ENCODE data around the gene NFIC.

The NFIC gene

DNA sequence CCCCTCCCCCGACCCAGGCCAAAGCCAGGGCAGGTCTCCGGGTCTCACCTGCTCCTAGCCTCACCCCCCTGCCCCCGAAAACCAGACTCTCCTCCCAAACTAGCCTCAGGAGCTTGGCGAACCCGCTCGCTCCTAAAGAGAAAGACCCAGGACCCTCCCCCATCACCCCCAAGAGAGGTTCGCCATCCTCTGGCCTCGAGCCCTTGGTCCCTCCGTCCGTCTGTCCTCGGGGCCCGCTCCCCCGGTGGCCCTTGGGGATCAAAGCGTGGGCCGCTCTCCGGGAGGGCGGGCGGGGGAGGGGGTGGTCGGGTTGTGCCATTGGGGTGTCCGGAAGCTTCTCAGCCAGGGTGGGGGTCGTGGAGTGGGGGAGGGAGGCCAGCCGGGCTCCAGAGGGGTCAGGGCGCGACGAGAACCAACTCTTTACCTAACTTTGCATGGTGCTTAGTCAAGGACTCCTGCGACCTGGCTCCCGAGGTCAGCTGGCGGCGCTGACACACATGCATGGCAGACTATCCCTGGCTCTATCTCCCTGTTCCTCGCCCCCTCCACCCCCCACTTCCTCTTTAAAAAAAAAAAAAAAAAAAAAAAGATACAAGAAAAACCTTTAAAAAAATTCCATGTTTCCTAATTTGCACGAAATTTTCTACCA, 98.3 kb downstream of the NFIC start:
- Histone ChIP-seq H3K79me2 (ENCODE audit: control insufficient read depth, low read length) (no peaks in the 10 kb centered on the region), H3F3A (ENCODE audit: control insufficient read depth, insufficient read depth) (no peaks in the 10 kb centered on the region), H4K20me1 (ENCODE audit: control insufficient read depth, insufficient read depth, low read depth, low read length) (no peaks in the 10 kb centered on the region), H3K9me3 (ENCODE audit: control insufficient read depth, insufficient read depth, low read length) (0 out of 2 replicates have a peak, but pooled peaks cover 2% of the 10 kb centered on the region), H3K4me2 (ENCODE audit: low read length) (no peak overlapping the region), H3K9me2 (replicated peaks; ENCODE audit: control insufficient read depth, low read length) (no peaks in the 10 kb centered on the region), H3K36me3 (ENCODE audit: control insufficient read depth, low read length) (no peaks in the 10 kb centered on the region), H3K27ac (ENCODE audit: low read depth, low read length) (no peak overlapping the region), H3K4me3 (ENCODE audit: low read length) (no peak overlapping the region), H3K4me1 (ENCODE audit: control insufficient read depth, low read length) (no peaks in the 10 kb centered on the region), H3K27me3 (ENCODE audit: control insufficient read depth, low read length) (no peaks in the 10 kb centered on the region)
- TF ChIP-seq EZH2phosphoT487 (IDR thresholded peaks at IDR 0.05; ENCODE audit: borderline replicate concordance, low read length), result no peak

- no peaks in the 10 kb centered on the region for H3K9me2 ChIP-seq (replicated peaks; ENCODE audit: control insufficient read depth, low read length)
- 0 out of 2 replicates have a peak, but pooled peaks cover 2% of the 10 kb centered on the region for H3K9me3 ChIP-seq (ENCODE audit: control insufficient read depth, insufficient read depth, low read length)
- H3K4me2 ChIP-seq (ENCODE audit: low read length), result no peak overlapping the region
- no peak for TF ChIP-seq EZH2phosphoT487 (IDR thresholded peaks at IDR 0.05; ENCODE audit: borderline replicate concordance, low read length)
- TF ChIP-seq CTCF (IDR thresholded peaks at IDR 0.05; ENCODE audit: low read depth, low read length, poor library complexity, severe bottlenecking), result no peak
- no peaks in the 10 kb centered on the region for H3K36me3 ChIP-seq (ENCODE audit: control insufficient read depth, low read length)
- H3K4me3 ChIP-seq (ENCODE audit: low read length), result no peak overlapping the region
- H3F3A ChIP-seq (ENCODE audit: control insufficient read depth, insufficient read depth), result no peaks in the 10 kb centered on the region
- H3K27me3 ChIP-seq (ENCODE audit: control insufficient read depth, low read length), result no peaks in the 10 kb centered on the region
- H3K4me1 ChIP-seq (ENCODE audit: control insufficient read depth, low read length), result no peaks in the 10 kb centered on the region
- H3K27ac ChIP-seq (ENCODE audit: low read depth, low read length), result no peak overlapping the region
- H3K79me2 ChIP-seq (ENCODE audit: control insufficient read depth, low read length), result no peaks in the 10 kb centered on the region
- H4K20me1 ChIP-seq (ENCODE audit: control insufficient read depth, insufficient read depth, low read depth, low read length), result no peaks in the 10 kb centered on the region
Observed at GRCh38 chr19:3465552-3465951, 99.2 kb downstream of the NFIC start.

DNA sequence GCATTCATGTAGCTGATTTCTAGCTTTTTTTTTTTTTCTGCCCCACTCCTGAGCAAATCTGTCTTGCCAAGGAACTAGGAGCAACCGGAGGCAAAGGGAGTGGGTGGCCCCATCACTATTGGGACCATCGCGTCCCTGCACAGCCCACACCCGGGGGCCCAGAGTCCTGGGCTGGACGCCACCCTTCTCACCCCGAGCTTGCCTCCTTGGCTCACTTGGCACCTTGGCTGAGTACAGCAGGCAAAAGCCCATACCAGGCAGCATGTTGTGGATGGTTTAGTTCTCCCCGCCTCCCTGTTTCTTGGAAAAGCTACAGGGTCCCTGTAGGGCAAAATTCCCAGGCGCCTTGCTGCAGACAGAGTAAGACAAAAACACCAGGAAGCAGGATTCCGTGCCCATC, 100.3 kb downstream of the NFIC start:
- Histone ChIP-seq H3K4me2 (ENCODE audit: low read length) (no peak overlapping the region), H4K20me1 (ENCODE audit: control insufficient read depth, insufficient read depth, low read depth, low read length) (no peaks in the 10 kb centered on the region), H3K4me3 (ENCODE audit: low read length) (no peak overlapping the region), H3K27me3 (ENCODE audit: control insufficient read depth, low read length) (no peaks in the 10 kb centered on the region), H3K9me2 (replicated peaks; ENCODE audit: control insufficient read depth, low read length) (no peaks in the 10 kb centered on the region), H3K27ac (ENCODE audit: low read depth, low read length) (no peak overlapping the region), H3K36me3 (ENCODE audit: control insufficient read depth, low read length) (no peaks in the 10 kb centered on the region), H3K9me3 (ENCODE audit: control insufficient read depth, insufficient read depth, low read length) (0 out of 2 replicates have a peak, but pooled peaks cover 2% of the 10 kb centered on the region), H3K79me2 (ENCODE audit: control insufficient read depth, low read length) (no peaks in the 10 kb centered on the region), H3K4me1 (ENCODE audit: control insufficient read depth, low read length) (no peaks in the 10 kb centered on the region), H3F3A (ENCODE audit: control insufficient read depth, insufficient read depth) (no peaks in the 10 kb centered on the region)
- TF ChIP-seq EZH2phosphoT487 (IDR thresholded peaks at IDR 0.05; ENCODE audit: borderline replicate concordance, low read length) (no peak), CTCF (IDR thresholded peaks at IDR 0.05; ENCODE audit: low read depth, low read length, poor library complexity, severe bottlenecking) (no peak)

DNA sequence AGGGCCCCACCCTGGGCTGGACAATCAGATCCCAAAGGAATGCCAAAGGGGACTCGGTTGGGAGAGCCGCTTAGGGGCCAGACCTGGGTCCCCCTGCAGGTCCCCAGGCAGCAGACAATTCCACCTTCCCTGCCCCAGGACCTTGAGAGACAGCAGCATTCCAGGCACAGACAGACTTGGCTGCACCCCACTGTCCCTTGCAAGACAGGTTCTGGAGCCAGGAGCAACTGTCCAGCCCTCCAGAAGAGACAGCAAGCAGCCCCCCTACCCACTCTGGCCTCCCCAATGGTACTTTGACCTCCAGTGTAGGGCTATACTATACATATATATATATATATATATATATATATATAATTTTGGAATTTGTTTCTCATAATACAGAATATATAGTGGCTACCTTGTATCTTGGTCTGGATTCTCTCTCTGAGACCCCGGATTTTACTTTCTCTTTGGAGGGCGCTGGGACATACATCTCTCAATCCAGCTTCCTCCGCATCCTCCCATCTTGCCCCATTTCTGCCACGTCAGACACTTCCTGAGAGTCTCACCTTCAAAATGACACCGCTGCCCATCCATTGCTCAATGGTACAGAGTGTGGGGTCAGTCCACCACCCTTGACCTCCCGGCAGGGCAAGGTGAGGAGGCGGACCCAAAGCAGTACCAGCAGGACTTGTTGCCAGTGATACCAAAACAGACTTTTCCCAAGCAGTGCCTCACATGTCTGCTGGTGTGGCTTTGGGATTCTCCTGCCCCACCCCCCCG, 101.2 kb downstream of the NFIC start:
- H3F3A ChIP-seq (ENCODE audit: control insufficient read depth, insufficient read depth), result no peaks in the 10 kb centered on the region
- TF ChIP-seq EZH2phosphoT487 (IDR thresholded peaks at IDR 0.05; ENCODE audit: borderline replicate concordance, low read length) (no peak), CTCF (IDR thresholded peaks at IDR 0.05; ENCODE audit: low read depth, low read length, poor library complexity, severe bottlenecking) (no peak)
- H3K4me3 ChIP-seq (ENCODE audit: low read length), result no peak overlapping the region
- no peaks in the 10 kb centered on the region for H3K27me3 ChIP-seq (ENCODE audit: control insufficient read depth, low read length)
- H3K79me2 ChIP-seq (ENCODE audit: control insufficient read depth, low read length), result no peaks in the 10 kb centered on the region
- H3K4me2 ChIP-seq (ENCODE audit: low read length), result no peak overlapping the region
- no peaks in the 10 kb centered on the region for H3K36me3 ChIP-seq (ENCODE audit: control insufficient read depth, low read length)
- no peak overlapping the region for H3K27ac ChIP-seq (ENCODE audit: low read depth, low read length)
- no peaks in the 10 kb centered on the region for H4K20me1 ChIP-seq (ENCODE audit: control insufficient read depth, insufficient read depth, low read depth, low read length)
- no peaks in the 10 kb centered on the region for H3K4me1 ChIP-seq (ENCODE audit: control insufficient read depth, low read length)
- H3K9me3 ChIP-seq (ENCODE audit: control insufficient read depth, insufficient read depth, low read length), result 0 out of 2 replicates have a peak, but pooled peaks cover 2% of the 10 kb centered on the region
- no peaks in the 10 kb centered on the region for H3K9me2 ChIP-seq (replicated peaks; ENCODE audit: control insufficient read depth, low read length)

All from DOHH2 (cell line).